GM12873 (cell line): ENCODE results near the gene PRDM15.

Experiments used
- TF ChIP-seq, protein P1 (sequence below): IDR thresholded peaks from 2 replicates; pipeline ENCODE4 v1.5.1; 2012; ENCODE audit warnings: low read depth, mild to moderate bottlenecking, moderate library complexity, low read length, control low read depth; ENCODE audit not compliant: insufficient read depth; ENCODE audit errors: missing control alignments

The PRDM15 gene

DNA sequence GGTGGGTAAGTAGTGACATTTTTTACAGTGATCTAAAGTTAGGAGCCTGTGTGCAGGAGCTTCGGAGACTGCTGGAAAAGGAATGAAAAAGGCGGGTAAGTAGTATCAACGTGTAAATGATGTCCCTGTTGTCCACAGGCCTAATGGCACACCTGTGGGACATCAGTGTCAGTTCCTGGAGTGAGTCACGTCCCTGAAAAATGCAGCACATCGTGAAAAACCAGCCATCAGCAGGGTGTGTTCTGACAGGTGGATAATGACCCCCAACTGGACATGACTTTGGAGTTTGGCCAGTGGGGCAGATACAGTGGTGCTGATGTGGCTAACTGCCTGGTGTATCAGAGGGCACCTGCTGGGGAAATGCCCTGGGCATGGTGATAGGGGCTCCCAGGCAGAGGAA is 12.0 kb upstream of the PRDM15 start:
- TF ChIP-seq, protein P1, sequence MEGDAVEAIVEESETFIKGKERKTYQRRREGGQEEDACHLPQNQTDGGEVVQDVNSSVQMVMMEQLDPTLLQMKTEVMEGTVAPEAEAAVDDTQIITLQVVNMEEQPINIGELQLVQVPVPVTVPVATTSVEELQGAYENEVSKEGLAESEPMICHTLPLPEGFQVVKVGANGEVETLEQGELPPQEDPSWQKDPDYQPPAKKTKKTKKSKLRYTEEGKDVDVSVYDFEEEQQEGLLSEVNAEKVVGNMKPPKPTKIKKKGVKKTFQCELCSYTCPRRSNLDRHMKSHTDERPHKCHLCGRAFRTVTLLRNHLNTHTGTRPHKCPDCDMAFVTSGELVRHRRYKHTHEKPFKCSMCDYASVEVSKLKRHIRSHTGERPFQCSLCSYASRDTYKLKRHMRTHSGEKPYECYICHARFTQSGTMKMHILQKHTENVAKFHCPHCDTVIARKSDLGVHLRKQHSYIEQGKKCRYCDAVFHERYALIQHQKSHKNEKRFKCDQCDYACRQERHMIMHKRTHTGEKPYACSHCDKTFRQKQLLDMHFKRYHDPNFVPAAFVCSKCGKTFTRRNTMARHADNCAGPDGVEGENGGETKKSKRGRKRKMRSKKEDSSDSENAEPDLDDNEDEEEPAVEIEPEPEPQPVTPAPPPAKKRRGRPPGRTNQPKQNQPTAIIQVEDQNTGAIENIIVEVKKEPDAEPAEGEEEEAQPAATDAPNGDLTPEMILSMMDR = no peak

DNA sequence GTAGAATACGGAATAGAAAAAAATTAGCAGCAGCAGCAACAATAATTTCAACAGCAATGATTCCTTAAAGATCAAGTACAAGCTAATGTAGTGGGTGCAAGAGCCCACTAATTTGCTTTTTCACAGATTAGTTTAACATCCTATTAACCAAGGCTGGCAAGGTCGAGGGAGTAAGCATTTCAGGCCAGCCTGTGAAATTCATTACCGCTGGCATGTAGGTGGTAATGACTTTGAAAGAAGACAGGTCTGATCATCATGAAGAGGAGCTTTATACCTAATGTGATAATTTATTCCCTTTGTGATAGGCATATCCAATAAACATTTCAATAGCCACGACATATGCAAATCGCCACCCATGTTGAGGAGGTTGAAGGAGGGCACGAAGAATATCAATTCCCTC is 11.2 kb upstream of the PRDM15 start:
- TF ChIP-seq, protein P1 = no peak

DNA sequence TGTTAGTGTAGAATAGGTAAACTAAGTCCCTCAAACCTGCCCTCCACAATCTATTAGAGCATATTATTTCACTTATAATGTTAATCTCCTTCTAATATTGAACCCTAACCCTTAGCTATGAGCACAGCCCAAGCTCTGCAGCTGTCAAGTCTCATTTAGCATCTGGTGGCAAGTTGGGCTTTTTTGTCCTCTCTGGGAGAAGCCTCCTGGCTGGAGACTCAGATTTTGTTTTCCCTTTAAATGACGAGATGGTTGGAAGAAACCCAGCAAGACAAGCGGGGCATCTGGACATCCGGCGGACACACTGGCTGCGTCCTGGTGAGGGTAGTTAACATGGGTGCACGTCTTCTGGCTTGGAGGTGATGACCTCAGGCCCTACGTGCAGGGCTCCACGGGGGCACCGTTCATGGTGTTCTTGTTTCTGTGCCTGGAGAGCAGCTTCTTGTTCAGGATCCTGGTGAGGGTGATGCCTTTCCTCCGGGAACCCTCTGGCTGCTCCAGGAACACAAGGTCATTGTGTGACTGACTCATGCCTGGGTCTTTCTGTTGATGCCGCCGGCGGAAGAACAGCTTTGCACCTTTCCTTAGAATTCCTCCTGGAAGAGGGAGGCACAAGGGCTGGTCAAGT is 9.7 kb upstream of the PRDM15 start:
- TF ChIP-seq, protein P1 = no peak

DNA sequence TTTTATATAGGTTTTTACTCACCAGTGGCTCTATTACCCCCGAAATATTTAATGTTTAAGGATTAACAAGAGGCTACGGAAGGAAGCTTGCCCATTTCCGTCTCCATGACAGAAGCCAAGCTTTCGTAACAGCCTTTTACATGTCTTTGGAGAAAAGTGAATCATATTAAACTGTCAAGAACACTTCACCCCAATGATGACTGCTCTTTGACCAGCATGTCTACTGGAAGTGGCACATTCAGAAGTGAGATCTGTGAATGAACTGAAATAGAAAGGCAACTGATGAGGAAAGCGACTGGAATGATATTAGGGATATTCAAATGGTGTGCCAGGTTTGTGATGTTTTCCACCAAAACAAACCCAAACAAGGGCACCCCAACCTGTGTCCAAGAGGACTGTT is 8.5 kb upstream of the PRDM15 start:
- TF ChIP-seq, protein P1 = no peak

DNA sequence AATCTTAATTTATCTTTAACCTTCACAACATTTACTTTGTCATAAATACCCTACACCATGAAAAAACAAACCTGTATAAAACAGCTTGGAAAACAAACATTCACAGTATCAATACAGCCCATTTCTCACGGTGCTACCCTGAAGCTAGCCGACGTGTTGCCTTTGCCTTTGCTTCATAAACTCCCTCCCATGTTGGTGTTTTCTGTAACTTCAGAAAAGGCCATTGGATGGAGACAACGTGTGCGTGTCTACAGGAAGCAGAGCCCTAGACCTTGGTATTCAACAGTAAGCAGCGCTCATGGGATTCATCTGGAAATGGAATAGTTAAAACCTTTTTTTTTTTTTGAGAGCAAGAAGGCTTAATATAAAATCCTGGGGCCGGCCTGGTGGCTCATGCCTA is 7.2 kb upstream of the PRDM15 start:
- TF ChIP-seq, protein P1 = no peak

DNA sequence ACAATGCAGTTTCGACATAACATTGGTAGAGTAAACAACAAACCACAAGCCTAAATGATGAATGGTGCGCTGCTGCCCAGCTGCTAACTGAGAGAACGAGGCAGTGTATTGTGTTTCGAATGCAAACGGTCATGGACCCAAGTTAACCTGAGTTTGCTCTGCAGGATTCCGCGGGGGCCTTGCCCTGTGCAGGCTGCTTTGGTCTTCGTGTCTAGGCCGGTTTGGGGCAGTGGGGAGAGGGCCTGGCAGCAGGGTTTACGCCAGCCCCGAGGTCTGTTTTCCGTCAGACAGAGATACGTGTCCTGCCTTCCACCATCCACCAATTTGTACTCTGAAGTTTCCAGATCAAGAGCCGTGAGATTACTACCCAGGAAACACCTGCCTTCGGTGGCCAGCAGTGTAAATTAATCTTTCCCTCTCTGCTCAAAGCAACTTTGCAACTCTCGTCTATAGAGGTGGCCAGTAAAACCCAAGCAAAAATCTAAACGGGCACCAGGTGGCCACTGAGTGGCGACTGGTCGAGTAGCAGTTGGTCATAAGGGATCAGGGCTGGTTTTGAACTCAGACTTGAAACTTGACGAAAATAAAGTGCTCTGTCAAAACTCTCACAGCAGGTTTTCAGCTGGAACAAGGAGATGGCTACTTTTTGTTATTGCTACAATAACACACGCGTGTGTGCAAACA is 6.3 kb upstream of the PRDM15 start:
- TF ChIP-seq, protein P1 = no peak

DNA sequence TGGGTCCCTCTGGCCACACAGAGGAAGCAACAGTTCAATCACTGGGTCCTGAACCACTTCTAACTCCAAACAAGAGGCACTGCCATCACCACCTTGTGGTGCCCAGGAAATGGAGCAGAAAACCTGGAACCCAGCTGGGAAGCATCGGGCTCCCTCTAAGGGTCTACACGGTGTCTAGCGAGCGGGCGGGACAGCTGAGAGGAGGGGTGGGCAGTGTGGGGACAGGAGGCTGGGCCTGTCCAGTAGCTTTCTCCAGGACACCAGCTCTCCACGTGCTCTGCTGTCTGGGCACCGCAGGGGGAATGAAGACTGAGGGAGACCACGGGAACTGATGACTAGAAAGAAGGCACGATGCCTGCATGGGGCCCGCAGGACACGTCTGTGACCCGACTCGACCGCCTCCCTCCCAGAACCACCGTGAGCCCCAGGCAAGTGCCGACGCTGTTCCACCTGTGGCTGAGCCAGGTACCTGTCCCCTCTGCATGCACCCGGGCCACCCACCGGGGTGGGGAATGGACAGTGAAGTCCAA is 5.4 kb upstream of the PRDM15 start:
- TF ChIP-seq, protein P1 = no peak
